Suprapubic skin (tissue), 4 donors: Measurements from ENCODE around the gene CTNNAL1. TPM values are rescaled to one million over a fixed set of nuclear protein-coding genes. Genes with fewer than 3 reads are reported as not detected.

Experiments used
- DNase-seq, 2 donors: peaks; one replicate each; pipeline ENCODE4 v3.0.0-alpha.2; 2019; ENCODE audit warnings: low spot score in 2 of 2
- H3K27ac ChIP-seq: fragments of 200-600 bp; sonication (generic); one replicate; pipeline ENCODE4 v1.5.1; 2019
- H3K27me3 ChIP-seq: fragments of 200-600 bp; sonication (generic); one replicate; pipeline ENCODE4 v1.5.1; 2019
- H3K36me3 ChIP-seq: fragments of 200-600 bp; sonication (generic); one replicate; pipeline ENCODE4 v1.5.1; 2019
- H3K4me1 ChIP-seq: fragments of 200-600 bp; sonication (generic); one replicate; pipeline ENCODE4 v1.5.1; 2019
- H3K4me3 ChIP-seq: fragments of 200-600 bp; sonication (generic); one replicate; pipeline ENCODE4 v1.5.1; 2019; ENCODE audit warnings: mild to moderate bottlenecking
- H3K9me3 ChIP-seq: fragments of 200-600 bp; sonication (generic); one replicate; pipeline ENCODE4 v1.5.1; 2019
- CTCF ChIP-seq, 2 donors: fragments of 200-600 bp in 1 of 2; fragments of 450-650 bp in 1 of 2; sonication (generic) in 1 of 2; IDR thresholded peaks; one replicate each; pipeline ENCODE4 v1.5.1; 2016 to 2019; ENCODE audit warnings: antibody characterized with exemption in 2 of 2, mild to moderate bottlenecking in 1 of 2, moderate library complexity in 1 of 2
- EP300 ChIP-seq: sonication (generic); formaldehyde crosslinking; IDR thresholded peaks from one replicate; pipeline ENCODE4 v1.6.1; 2017; ENCODE audit warnings: antibody characterized with exemption
- POLR2A ChIP-seq, 2 donors: fragments of 450-650 bp; IDR thresholded peaks; one replicate each; pipeline ENCODE4 v1.6.1; 2017; ENCODE audit warnings: antibody characterized with exemption in 2 of 2, mild to moderate bottlenecking in 2 of 2, moderate library complexity in 2 of 2
- POLR2AphosphoS5 ChIP-seq, 3 donors: sonication (generic); formaldehyde crosslinking; IDR thresholded peaks; one replicate each; pipeline ENCODE4 v1.6.1; 2017; ENCODE audit warnings: antibody characterized with exemption in 3 of 3
- WGBS: methylation state at CpG from one replicate; pipeline ENCODE4 v1.1.5; 2018; 5-methylcytosine and 5-hydroxymethylcytosine counted together
- total RNA-seq, 4 donors: library from RNA; depleted of rRNA; stranded (reverse); fragments of >200 nt; gene quantifications; one replicate each; pipeline ENCODE4 v1.1.0, GENCODE V29; 2016

CTNNAL1 gene
- total RNA-seq, 4 donors from 2014 or later, result 13.0 to 23.2 (median 16.0) TPM

- no peak overlapping the region for H3K4me3 ChIP-seq
- TF ChIP-seq CTCF (IDR thresholded peaks at IDR 0.05), result no peak
- TF ChIP-seq EP300, result no peak
- no peak for TF ChIP-seq POLR2AphosphoS5 (IDR thresholded peaks at IDR 0.05)
- TF ChIP-seq POLR2A (IDR thresholded peaks at IDR 0.05), result no peak
- H3K36me3 ChIP-seq, result peaks cover 8% of the 10 kb centered on the region
- peaks cover 7% of the 10 kb centered on the region for H3K4me1 ChIP-seq
- WGBS, result 50% methylated on average over 2 of the region's 2 CpGs
- H3K9me3 ChIP-seq, result no peaks in the 10 kb centered on the region
- H3K27me3 ChIP-seq, result no peaks in the 10 kb centered on the region
- no peak for DNase-seq
- no peak overlapping the region for H3K27ac ChIP-seq
These were observed 18.6 kb downstream of the CTNNAL1 start for GRCh38 chr9:108994695-108995094.

GRCh38 chr9:108991479-108991878, 21.8 kb downstream of the CTNNAL1 start:
- 80% methylated on average over 5 of the region's 5 CpGs for WGBS
- peaks cover 3% of the 10 kb centered on the region for H3K4me1 ChIP-seq
- no peak for DNase-seq
- no peak overlapping the region for H3K27ac ChIP-seq
- H3K4me3 ChIP-seq, result no peak overlapping the region
- TF ChIP-seq POLR2A (IDR thresholded peaks at IDR 0.05) (no peak), CTCF (IDR thresholded peaks at IDR 0.05) (no peak), EP300 (no peak), POLR2AphosphoS5 (IDR thresholded peaks at IDR 0.05) (no peak)
- no peaks in the 10 kb centered on the region for H3K9me3 ChIP-seq
- H3K27me3 ChIP-seq, result no peaks in the 10 kb centered on the region
- peaks cover 10% of the 10 kb centered on the region for H3K36me3 ChIP-seq

- no peaks in the 10 kb centered on the region for H3K27me3 ChIP-seq
- H3K27ac ChIP-seq, result no peak overlapping the region
- TF ChIP-seq EP300 (no peak), POLR2AphosphoS5 (IDR thresholded peaks at IDR 0.05) (no peak), CTCF (IDR thresholded peaks at IDR 0.05) (no peak), POLR2A (IDR thresholded peaks at IDR 0.05) (no peak)
- DNase-seq, result no peak
- H3K4me1 ChIP-seq, result no peaks in the 10 kb centered on the region
- H3K36me3 ChIP-seq, result no peaks in the 10 kb centered on the region
- H3K9me3 ChIP-seq, result no peaks in the 10 kb centered on the region
- H3K4me3 ChIP-seq, result no peak overlapping the region
These were observed 29.4 kb downstream of the CTNNAL1 start for GRCh38 chr9:108983885-108984284.

GRCh38 chr9:108980893-108981292, 32.4 kb downstream of the CTNNAL1 start:
- Histone ChIP-seq H3K36me3 (no peaks in the 10 kb centered on the region), H3K4me1 (peaks cover 5% of the 10 kb centered on the region), H3K27me3 (no peaks in the 10 kb centered on the region), H3K27ac (no peak overlapping the region), H3K9me3 (no peaks in the 10 kb centered on the region), H3K4me3 (no peak overlapping the region)
- DNase-seq, result no peak
- TF ChIP-seq POLR2A (IDR thresholded peaks at IDR 0.05), result no peak
- no peak for TF ChIP-seq POLR2AphosphoS5 (IDR thresholded peaks at IDR 0.05)
- TF ChIP-seq EP300, result no peak
- no peak for TF ChIP-seq CTCF (IDR thresholded peaks at IDR 0.05)
- WGBS, result 70% methylated on average over 2 of the region's 2 CpGs

GRCh38 chr9:108978205-108978604, 35.1 kb downstream of the CTNNAL1 start:
- H3K36me3 ChIP-seq, result no peaks in the 10 kb centered on the region
- no peak overlapping the region for H3K27ac ChIP-seq
- no peaks in the 10 kb centered on the region for H3K27me3 ChIP-seq
- H3K9me3 ChIP-seq, result no peaks in the 10 kb centered on the region
- no peak for DNase-seq
- peaks cover 7% of the 10 kb centered on the region for H3K4me1 ChIP-seq
- no peak overlapping the region for H3K4me3 ChIP-seq
- 17% methylated on average over 1 of the region's 1 CpG for WGBS
- TF ChIP-seq POLR2A (IDR thresholded peaks at IDR 0.05) (no peak), EP300 (no peak), POLR2AphosphoS5 (IDR thresholded peaks at IDR 0.05) (no peak), CTCF (IDR thresholded peaks at IDR 0.05) (no peak)
